ENCODE results near the gene STEAP1B. TPM values are rescaled to one million over a fixed set of nuclear protein-coding genes. Genes with fewer than 3 reads are reported as not detected.
A peak's percentile ranks its signal among the peaks of the same experiment; 100 is the strongest.

STEAP1B gene
- total RNA-seq, 1 experiment from 2014 or later, result 3.2 TPM

DNA sequence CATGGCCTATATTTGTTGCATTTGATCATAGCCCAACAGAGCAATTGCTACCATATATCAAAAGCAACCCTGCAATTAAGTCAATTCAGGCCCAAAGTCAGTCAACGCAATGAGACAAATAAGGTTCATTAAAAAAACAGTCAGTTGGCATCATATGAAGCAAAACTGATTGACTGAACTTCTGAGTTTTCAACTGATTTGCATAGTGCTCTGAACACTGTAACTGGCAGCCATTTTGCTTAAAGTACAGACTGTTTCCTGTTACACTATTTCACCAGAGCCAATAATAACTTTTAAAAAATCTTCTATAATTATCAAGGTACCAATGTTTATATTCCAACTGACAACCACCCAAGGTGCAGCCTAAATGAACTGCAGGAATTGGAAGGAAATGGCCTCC, 74.6 kb downstream of the STEAP1B start:
- H3K14ac ChIP-seq (ENCODE audit: insufficient read depth, low read length), result no peak overlapping the region
- no peak overlapping the region for H2BK120ac ChIP-seq (ENCODE audit: low read depth, low read length, poor library complexity, severe bottlenecking)
- H3K27ac ChIP-seq (ENCODE audit: insufficient read length, low read depth, low read length), result no peak overlapping the region
- no peak overlapping the region for H2AK5ac ChIP-seq (ENCODE audit: insufficient read length, low read length)
- DNase-seq, result no peak
- H3K27ac Mint-ChIP-seq, result 0 out of 7 replicates have a peak overlapping the region, but pooled peaks of 1 of the 3 experiments have one; percentile 39
- no peak overlapping the region for H2BK20ac ChIP-seq (ENCODE audit: low read depth, low read length, poor library complexity, severe bottlenecking)
- TF ChIP-seq, protein P1, sequence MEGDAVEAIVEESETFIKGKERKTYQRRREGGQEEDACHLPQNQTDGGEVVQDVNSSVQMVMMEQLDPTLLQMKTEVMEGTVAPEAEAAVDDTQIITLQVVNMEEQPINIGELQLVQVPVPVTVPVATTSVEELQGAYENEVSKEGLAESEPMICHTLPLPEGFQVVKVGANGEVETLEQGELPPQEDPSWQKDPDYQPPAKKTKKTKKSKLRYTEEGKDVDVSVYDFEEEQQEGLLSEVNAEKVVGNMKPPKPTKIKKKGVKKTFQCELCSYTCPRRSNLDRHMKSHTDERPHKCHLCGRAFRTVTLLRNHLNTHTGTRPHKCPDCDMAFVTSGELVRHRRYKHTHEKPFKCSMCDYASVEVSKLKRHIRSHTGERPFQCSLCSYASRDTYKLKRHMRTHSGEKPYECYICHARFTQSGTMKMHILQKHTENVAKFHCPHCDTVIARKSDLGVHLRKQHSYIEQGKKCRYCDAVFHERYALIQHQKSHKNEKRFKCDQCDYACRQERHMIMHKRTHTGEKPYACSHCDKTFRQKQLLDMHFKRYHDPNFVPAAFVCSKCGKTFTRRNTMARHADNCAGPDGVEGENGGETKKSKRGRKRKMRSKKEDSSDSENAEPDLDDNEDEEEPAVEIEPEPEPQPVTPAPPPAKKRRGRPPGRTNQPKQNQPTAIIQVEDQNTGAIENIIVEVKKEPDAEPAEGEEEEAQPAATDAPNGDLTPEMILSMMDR (conservative IDR thresholded peaks at IDR 0.05), result no peak
- H3K36me3 Mint-ChIP-seq (ENCODE audit: insufficient read depth in 1 of 3, low read depth in 3 of 3), result 0 out of 7 replicates have a peak, but pooled peaks cover 0 to 1% (median 0%) of the 10 kb centered on the region in 3 experiments
- no peaks in the 10 kb centered on the region for H3K9me3 ChIP-seq (ENCODE audit: control insufficient read depth, low read depth, low read length)
- peaks cover 14 to 15% of the 10 kb centered on the region in 2 experiments for H3K4me1 Mint-ChIP-seq
- H4K8ac ChIP-seq (replicated peaks; ENCODE audit: insufficient read length, low read depth, low read length), result no peak overlapping the region
- no peaks in the 10 kb centered on the region for H3K23me2 ChIP-seq (ENCODE audit: insufficient read length, low read depth, low read length, poor library complexity, severe bottlenecking)
- H3K27me3 ChIP-seq (ENCODE audit: insufficient read depth, low read length), result no peaks in the 10 kb centered on the region
- H3K9ac ChIP-seq (ENCODE audit: extremely low read depth, insufficient read length, low read length), result no peak overlapping the region
- no peaks in the 10 kb centered on the region; the same call in 1 of the 2 replicates for H3K4me1 ChIP-seq (ENCODE audit: insufficient read depth, low read length)
- no peaks in the 10 kb centered on the region for H4K20me1 ChIP-seq (ENCODE audit: control insufficient read depth, insufficient read depth, insufficient read length)
- no peak overlapping the region for H4K91ac ChIP-seq (ENCODE audit: insufficient read length, low read depth, low read length)
- H2AFZ ChIP-seq (ENCODE audit: low read length), result no peak overlapping the region
- no peak overlapping the region for H3K23ac ChIP-seq (ENCODE audit: insufficient read length, low read depth, low read length)
- H3K27me3 Mint-ChIP-seq (ENCODE audit: low read depth), result no peaks in the 10 kb centered on the region
- H3K18ac ChIP-seq (ENCODE audit: insufficient read length, low read depth, low read length), result no peak overlapping the region
- no peaks in the 10 kb centered on the region for H3K9me3 Mint-ChIP-seq
- no peak overlapping the region for H3K4me3 Mint-ChIP-seq
- H2BK15ac ChIP-seq (ENCODE audit: low read depth, low read length), result no peak overlapping the region
- no peak overlapping the region for H3K4ac ChIP-seq (ENCODE audit: low read depth, low read length)
- H4K5ac ChIP-seq (ENCODE audit: insufficient read length, low read depth, low read length), result no peak overlapping the region
- H2BK12ac ChIP-seq (ENCODE audit: insufficient read length, low read depth, low read length), result no peak overlapping the region
- WGBS (ENCODE audit: extremely low coverage, insufficient read length, low lambda C conversion rate), result no CpG with 5 or more reads among the region's 1 CpG
- no peak overlapping the region for H3K4me2 ChIP-seq (ENCODE audit: insufficient read depth, insufficient read length, low read length)
- no peaks in the 10 kb centered on the region for H3K79me1 ChIP-seq (ENCODE audit: insufficient read depth, low read depth, low read length, poor library complexity, severe bottlenecking)
- H3T11ph ChIP-seq (ENCODE audit: low read length), result no peak overlapping the region
- no peaks in the 10 kb centered on the region for H3K79me2 ChIP-seq (ENCODE audit: insufficient read depth, low read length)
- H3K56ac ChIP-seq (ENCODE audit: insufficient read length, low read depth, low read length), result no peak overlapping the region
- H2BK5ac ChIP-seq (ENCODE audit: insufficient read length, low read length), result no peak overlapping the region
